ENCODE measurements around the gene DICER1.
A peak's percentile ranks its signal among the peaks of the same experiment; 100 is the strongest.

Gene DICER1

GRCh38 chr14:95157327-95158189 is at the start of gene DICER1:
TSS of gene DICER1 (minus strand) at chr14:95157529. CDS start at chr14:95133458, 24,071 bp downstream.
- TF ChIP-seq GATA2 (IDR thresholded peaks at IDR 0.05; ENCODE audit: low read depth, low read length), result no peak; the same call in 1 of the 2 replicates
- no peak for TF ChIP-seq GATA3 (IDR thresholded peaks at IDR 0.05; ENCODE audit: low read depth, low read length)

DNA sequence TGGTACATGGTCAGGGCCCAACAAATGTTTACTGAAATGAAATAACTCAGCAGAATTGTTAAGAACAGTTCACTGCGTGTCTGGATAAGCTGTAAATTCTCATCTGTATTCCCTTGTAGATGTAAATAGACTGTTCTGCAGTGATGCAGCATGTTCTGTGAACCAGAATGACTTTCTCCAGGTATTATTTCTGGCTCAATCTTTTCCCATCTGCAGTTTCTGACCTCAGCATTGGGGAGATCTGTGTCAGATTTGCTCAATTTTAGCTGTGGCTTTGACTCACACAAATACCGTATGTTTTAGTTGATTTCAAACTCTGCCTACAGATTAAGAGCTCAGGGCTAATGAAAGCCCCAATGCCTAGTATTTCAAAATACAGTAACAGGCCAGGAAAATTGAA is 49.2 kb upstream of the DICER1 start:
- TF ChIP-seq GATA3 (IDR thresholded peaks at IDR 0.05; ENCODE audit: low read depth, low read length), result no peak
- peak; percentile 34; the same call in 1 of the 2 replicates for TF ChIP-seq GATA2 (IDR thresholded peaks at IDR 0.05; ENCODE audit: low read depth, low read length)

GRCh38 chr14:95204705-95205104 is 47.4 kb upstream of the DICER1 start:
- TF ChIP-seq GATA2 (IDR thresholded peaks at IDR 0.05; ENCODE audit: low read depth, low read length) (no peak), GATA3 (IDR thresholded peaks at IDR 0.05; ENCODE audit: low read depth, low read length) (no peak)

- TF ChIP-seq GATA3 (IDR thresholded peaks at IDR 0.05; ENCODE audit: low read depth, low read length) (no peak), GATA2 (IDR thresholded peaks at IDR 0.05; ENCODE audit: low read depth, low read length) (no peak)
Observed at GRCh38 chr14:95200404-95200803, 43.1 kb upstream of the DICER1 start.

GRCh38 chr14:95199298-95199983 is 42.1 kb upstream of the DICER1 start:
- TF ChIP-seq GATA2 (IDR thresholded peaks at IDR 0.05; ENCODE audit: low read depth, low read length) (no peak), GATA3 (IDR thresholded peaks at IDR 0.05; ENCODE audit: low read depth, low read length) (no peak)

- TF ChIP-seq GATA3 (IDR thresholded peaks at IDR 0.05; ENCODE audit: low read depth, low read length) (no peak), GATA2 (IDR thresholded peaks at IDR 0.05; ENCODE audit: low read depth, low read length) (no peak)
Observed at GRCh38 chr14:95198320-95198719, 41.0 kb upstream of the DICER1 start.

GRCh38 chr14:95197551-95197950 is 40.2 kb upstream of the DICER1 start:
- TF ChIP-seq GATA2 (IDR thresholded peaks at IDR 0.05; ENCODE audit: low read depth, low read length) (no peak), GATA3 (IDR thresholded peaks at IDR 0.05; ENCODE audit: low read depth, low read length) (no peak)

DNA sequence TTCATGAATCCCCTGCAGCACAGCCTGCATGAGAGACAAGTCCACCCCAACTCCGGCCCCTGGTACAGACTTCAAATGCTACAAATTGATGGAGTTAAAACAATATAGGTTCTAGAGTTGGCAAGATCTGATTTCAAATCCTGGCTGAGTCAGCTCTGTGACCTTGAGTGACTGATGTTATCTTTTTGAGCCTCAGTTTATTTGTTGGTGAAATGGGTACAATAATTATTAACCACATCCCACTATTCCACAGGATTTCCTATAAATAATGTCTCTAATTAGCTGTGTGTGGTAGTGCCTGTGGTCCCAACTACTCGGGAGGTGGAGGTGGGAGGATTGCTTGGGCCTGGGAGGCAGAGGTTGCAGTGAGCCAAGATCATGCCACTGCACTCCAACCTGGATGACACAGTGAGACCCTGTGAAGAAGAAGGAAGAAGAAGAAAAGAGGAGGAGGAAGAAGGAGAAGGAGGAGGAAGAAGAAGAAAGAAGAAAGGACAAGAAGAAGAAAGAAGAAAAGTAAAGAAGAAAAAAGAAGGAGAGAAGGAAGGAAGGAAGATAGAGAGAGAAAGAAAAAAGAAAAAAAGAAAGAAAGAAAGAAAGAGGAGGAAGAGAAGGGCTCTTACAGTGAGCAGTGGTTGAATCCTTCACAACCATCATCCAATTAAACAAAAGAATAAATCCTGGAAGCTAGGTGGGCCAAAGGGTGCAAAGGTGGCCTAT is 39.7 kb upstream of the DICER1 start:
- TF ChIP-seq GATA2 (IDR thresholded peaks at IDR 0.05; ENCODE audit: low read depth, low read length) (no peak), GATA3 (IDR thresholded peaks at IDR 0.05; ENCODE audit: low read depth, low read length) (no peak)

DNA sequence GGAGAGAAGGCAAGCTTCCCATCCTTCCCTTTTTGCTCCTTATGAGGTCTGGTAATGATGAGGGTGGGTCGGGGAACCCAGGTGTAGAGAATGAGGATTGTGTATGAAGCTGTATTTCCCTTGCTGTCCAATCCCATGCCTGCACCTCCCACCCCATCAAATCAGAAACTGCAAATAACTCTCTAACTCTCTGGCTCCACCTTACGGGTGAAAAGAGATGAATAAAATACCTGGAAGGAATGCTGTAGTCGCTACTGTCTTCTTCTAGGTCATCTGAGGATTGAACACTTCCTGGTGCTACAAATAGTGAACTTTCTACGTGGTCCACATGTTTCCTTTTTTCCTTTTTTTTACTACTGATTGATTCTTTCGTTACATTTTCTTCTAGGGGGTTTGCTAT is 38.9 kb upstream of the DICER1 start:
- TF ChIP-seq GATA2 (IDR thresholded peaks at IDR 0.05; ENCODE audit: low read depth, low read length) (no peak), GATA3 (IDR thresholded peaks at IDR 0.05; ENCODE audit: low read depth, low read length) (no peak)

- no peak for TF ChIP-seq GATA2 (IDR thresholded peaks at IDR 0.05; ENCODE audit: low read depth, low read length)
- TF ChIP-seq GATA3 (IDR thresholded peaks at IDR 0.05; ENCODE audit: low read depth, low read length), result no peak
Observed at GRCh38 chr14:95195031-95195430, 37.7 kb upstream of the DICER1 start.

DNA sequence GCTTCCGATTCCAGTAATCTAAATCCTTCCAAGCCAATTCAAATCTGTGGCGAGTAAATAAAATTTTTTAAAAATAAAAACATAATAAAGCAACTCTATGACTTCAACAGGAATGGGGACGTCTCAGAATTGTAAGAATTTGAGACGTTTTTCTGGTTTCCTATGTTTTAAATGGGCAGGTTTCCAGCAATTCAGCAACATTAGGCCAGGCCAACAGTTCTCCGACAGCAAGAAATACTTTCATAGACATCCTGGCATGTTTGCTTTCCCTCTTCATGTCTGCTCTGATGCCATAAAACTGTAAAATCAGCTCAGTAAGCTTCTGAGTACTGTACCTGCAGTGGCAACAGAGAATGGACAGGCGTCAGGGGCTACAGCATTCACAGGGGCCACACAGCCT is 35.8 kb upstream of the DICER1 start:
- no peak for TF ChIP-seq GATA2 (IDR thresholded peaks at IDR 0.05; ENCODE audit: low read depth, low read length)
- no peak for TF ChIP-seq GATA3 (IDR thresholded peaks at IDR 0.05; ENCODE audit: low read depth, low read length)

- TF ChIP-seq GATA2 (IDR thresholded peaks at IDR 0.05; ENCODE audit: low read depth, low read length) (no peak), GATA3 (IDR thresholded peaks at IDR 0.05; ENCODE audit: low read depth, low read length) (no peak)
Observed at GRCh38 chr14:95192311-95192710, 35.0 kb upstream of the DICER1 start.

GRCh38 chr14:95191445-95192199 is 34.3 kb upstream of the DICER1 start:
- TF ChIP-seq GATA2 (IDR thresholded peaks at IDR 0.05; ENCODE audit: low read depth, low read length) (no peak), GATA3 (IDR thresholded peaks at IDR 0.05; ENCODE audit: low read depth, low read length) (no peak)

Data from SH-SY5Y (cell line).